Cardiac septum (tissue), 1 donor: Measurements from ENCODE around the gene HNRNPA1L2. TPM values are rescaled to one million over a fixed set of nuclear protein-coding genes. Genes with fewer than 3 reads are reported as not detected.
A peak's percentile ranks its signal among the peaks of the same experiment; 100 is the strongest.
"Not testable (repeated sequence)": the region's sequence is repeated elsewhere in the genome, so short reads cannot be mapped to it uniquely, and the experiment has no call there.

Experiments
- DNase-seq: peaks from one replicate; pipeline ENCODE4 v3.0.0-alpha.2; 2020; ENCODE audit warnings: low spot score
- intact Hi-C: fragments of 100-400 bp; cut with DNase I; formaldehyde crosslinking; loops from one replicate; pipeline ENCODE4 v1.14.0; 2022
- total RNA-seq: library from RNA; stranded (reverse); fragmentation: NEBNext Ultra II Directional; extraction: Animal tissue kit (Norgen Biotek cat#: 25700); gene quantifications from one replicate; pipeline ENCODE4 v1.2.1, GENCODE V29; 2021
- donor health status: DM: no; HTN: no; CAD: no.

HNRNPA1L2 gene
- total RNA-seq, 1 donor from 2014 or later, result 4.3 TPM

DNA sequence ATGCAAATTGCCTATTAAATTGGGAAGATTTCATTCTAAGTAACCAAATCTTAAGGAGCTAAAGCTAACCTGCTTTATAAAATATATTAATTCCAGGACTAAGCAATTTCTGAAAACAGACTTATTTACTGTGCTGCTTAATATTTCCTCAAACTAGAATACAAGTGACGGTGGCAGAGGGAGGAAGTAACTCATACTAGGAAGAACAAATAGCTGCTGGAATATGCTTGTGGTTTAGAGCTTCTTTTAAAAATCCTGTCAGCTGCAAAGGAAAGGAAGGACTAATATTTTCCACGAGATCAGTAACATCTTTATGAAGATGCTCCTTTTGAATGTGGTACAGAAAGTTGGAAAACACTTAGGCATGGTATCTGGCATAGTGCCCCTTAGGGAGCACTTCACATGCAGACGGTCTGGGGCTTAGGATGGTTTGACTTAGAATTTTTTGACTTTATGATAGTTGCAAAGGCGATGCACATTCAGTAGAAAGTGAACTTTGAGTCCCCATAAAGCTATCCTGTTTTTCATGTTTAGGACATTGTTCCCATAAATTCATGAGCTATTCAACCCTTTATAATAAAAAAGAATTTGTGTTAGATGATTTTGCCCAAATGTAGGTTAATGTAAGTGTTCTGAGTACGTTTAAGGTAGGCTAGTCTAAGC is 3.4 kb upstream of the HNRNPA1L2 start:
- no peak for DNase-seq
- intact Hi-C loops, result no loop called here

DNA sequence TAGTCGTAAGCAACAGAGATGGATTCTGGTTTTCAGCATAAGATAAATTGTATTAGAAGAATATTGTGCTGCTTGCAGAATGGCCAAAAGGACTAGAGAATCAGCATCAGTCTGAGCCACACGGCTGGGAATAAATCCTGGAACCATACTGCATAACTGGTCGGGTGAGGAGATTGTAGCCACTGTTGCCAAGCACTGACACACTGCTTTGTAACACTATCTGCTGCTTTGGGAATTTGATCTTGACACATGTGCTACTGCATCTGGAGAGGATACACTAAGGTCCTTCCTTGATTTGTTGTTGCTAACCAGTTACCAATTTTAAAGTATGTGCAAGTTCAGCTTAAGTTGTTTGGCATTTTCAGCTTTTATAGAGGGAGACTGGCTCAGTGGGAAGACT is 1.9 kb downstream of the HNRNPA1L2 start:
- intact Hi-C loops, result no loop called here
- no peak for DNase-seq

GRCh38 chr13:52646967-52647366 is 4.7 kb downstream of the HNRNPA1L2 start:
- intact Hi-C loops, result no loop called here
- DNase-seq, result no peak

DNA sequence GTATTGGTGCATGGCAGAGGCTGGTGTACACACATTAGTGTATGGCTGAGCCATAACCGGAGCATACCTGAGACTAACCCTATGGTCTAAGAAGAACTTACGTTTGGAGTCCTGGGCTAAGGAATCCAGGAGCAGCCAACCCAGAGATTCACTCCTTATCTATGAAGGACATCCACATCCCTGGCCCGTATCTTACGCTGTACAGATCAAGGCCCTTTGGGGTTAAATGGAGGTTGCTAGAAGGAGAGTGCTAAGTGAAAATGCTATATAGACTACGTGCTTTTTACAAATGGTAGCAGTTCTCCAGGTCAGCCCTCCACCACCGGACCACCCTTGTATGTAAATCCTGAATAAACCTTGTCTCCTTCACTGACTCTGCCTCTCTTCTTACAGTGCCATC is 8.5 kb downstream of the HNRNPA1L2 start:
- no peak for DNase-seq
- intact Hi-C loops, result no loop called here

DNA sequence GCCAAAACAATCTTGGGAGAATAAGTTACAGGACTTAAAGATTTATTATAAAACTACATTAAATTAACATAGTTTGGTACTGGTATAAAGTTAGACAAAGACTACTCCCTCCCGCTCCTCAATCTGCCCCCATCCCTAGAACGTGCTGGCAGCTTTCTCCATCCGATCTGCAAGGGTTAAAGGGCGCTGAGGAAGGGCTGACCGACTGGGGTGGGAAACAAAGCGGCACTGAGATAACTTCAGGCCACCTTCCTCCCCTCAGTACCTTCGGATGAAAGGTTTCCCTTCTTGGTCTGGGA is 9.6 kb downstream of the HNRNPA1L2 start:
- DNase-seq, result no peak
- intact Hi-C loops, result loop anchor here (2.0 kb wide), 1 partner anchor 35 kb away; no protein-coding TSS in a partner anchor

GRCh38 chr13:52652196-52652979 is 10.2 kb downstream of the HNRNPA1L2 start, which contains the start of gene SUGT1:
TSS of gene SUGT1 (plus strand) at chr13:52652836. CDS start at chr13:52652921, 85 bp downstream.
- peak; percentile 98 for DNase-seq
- intact Hi-C loops, result loop anchor here (2.0 kb wide), 1 partner anchor 36 kb away; no protein-coding TSS in a partner anchor

- DNase-seq, result no peak
- intact Hi-C loops, result loop anchor here (2.0 kb wide), 1 partner anchor 36 kb away; no protein-coding TSS in a partner anchor
Observed at GRCh38 chr13:52652980-52653303, 10.7 kb downstream of the HNRNPA1L2 start.

DNA sequence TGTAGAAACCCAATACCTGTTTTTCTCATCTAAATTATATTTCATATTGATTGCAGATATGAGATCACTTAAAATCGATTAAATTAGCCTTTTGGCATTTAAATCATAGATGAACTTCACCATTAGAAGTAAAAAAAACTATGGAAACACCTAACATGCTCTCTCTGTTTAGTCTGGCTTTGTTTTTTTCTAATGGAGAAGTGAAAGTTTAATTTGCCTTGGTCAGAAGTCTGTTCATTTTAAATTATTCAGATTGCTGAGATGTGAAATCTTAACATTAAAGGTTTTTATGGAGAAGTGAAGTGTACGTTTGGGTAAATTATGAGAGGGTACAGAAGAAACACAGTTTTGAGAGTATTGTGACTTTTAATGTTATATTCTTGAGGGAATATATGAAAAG is 17.1 kb downstream of the HNRNPA1L2 start:
- DNase-seq, result no peak
- intact Hi-C loops, result no loop called here

- no peak for DNase-seq
- intact Hi-C loops, result no loop called here
Observed at GRCh38 chr13:52664272-52664671, 22.0 kb downstream of the HNRNPA1L2 start.

GRCh38 chr13:52665325-52665724 is 23.1 kb downstream of the HNRNPA1L2 start:
- intact Hi-C loops, result no loop called here
- DNase-seq, result no peak

GRCh38 chr13:52669677-52670076 is 27.4 kb downstream of the HNRNPA1L2 start:
- intact Hi-C loops, result no loop called here
- DNase-seq, result no peak

- intact Hi-C loops, result no loop called here
- DNase-seq, result no peak
Observed at GRCh38 chr13:52670726-52671125, 28.5 kb downstream of the HNRNPA1L2 start.

GRCh38 chr13:52673465-52673864 is 31.2 kb downstream of the HNRNPA1L2 start:
- intact Hi-C loops, result no loop called here
- DNase-seq, result no peak

DNA sequence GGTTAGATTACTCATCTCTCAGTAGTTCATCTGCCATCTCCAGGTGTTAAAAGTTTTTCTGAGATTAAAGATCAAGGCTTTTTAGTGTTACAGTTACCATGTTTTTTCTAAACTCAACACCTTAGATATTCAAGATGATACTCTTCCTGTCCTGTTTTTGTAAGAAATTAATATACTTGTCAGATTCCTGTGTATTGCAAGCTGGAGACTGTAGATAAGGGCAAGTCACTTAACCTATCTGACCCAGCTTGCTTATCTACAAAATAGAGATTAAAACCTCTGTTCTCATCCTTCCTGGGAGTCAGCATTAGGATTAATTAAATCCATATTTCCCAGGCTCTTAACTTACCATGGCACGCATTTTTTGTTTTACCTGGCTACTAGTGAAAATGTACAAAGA is 35.6 kb downstream of the HNRNPA1L2 start:
- no peak for DNase-seq
- intact Hi-C loops, result no loop called here

- intact Hi-C loops, result not testable (repeated sequence)
Observed at GRCh38 chr13:52685806-52686205, 43.6 kb downstream of the HNRNPA1L2 start.

GRCh38 chr13:52686376-52686775 is 44.1 kb downstream of the HNRNPA1L2 start:
- DNase-seq, result no peak
- intact Hi-C loops, result no loop called here

More at GRCh38 chr13:52685806-52686205, 43.6 kb downstream of the HNRNPA1L2 start:
- not testable (repeated sequence) for DNase-seq

Other genes starting within 250 kb of the HNRNPA1L2 start
- 6.8 TPM for gene THSD1, start 236.3 kb upstream of the HNRNPA1L2 start, total RNA-seq
- gene VPS36, start 191.8 kb upstream of the HNRNPA1L2 start, total RNA-seq, result 30.2 TPM
- gene CKAP2, start 187.0 kb upstream of the HNRNPA1L2 start, total RNA-seq, result 7.4 TPM
- 49.1 TPM for gene SUGT1, start 10.4 kb downstream of the HNRNPA1L2 start, total RNA-seq
- not detected for gene CNMD, start 97.4 kb downstream of the HNRNPA1L2 start, total RNA-seq
- gene PCDH8, start 206.2 kb downstream of the HNRNPA1L2 start, total RNA-seq, result not detected